Muscle of back (tissue), 11 donors: ENCODE results near the gene THYN1. TPM values are rescaled to one million over a fixed set of nuclear protein-coding genes. Genes with fewer than 3 reads are reported as not detected.
A peak's percentile ranks its signal among the peaks of the same experiment; 100 is the strongest.
"Not testable (repeated sequence)": the region's sequence is repeated elsewhere in the genome, so short reads cannot be mapped to it uniquely, and the experiment has no call there.

Experiments used
- DNase-seq, 3 donors: peaks; one replicate each; pipeline versions ENCODE4 v3.0.0 to v3.0.0-alpha.2; 2013
- polyA plus RNA-seq, 10 donors: library from polyadenylated mRNA; unstranded; fragments of 120-200 nt; gene quantifications; one replicate each; pipeline ENCODE4 v1.2.1, GENCODE V29; 2013; ENCODE audit not compliant: insufficient read length in 10 of 10

Gene THYN1
- polyA plus RNA-seq, 10 donors = 30.3 to 37.3 (median 33.1) TPM

GRCh38 chr11:134276396-134277182, 23.4 kb upstream of the THYN1 start:
- no peak for DNase-seq

DNA sequence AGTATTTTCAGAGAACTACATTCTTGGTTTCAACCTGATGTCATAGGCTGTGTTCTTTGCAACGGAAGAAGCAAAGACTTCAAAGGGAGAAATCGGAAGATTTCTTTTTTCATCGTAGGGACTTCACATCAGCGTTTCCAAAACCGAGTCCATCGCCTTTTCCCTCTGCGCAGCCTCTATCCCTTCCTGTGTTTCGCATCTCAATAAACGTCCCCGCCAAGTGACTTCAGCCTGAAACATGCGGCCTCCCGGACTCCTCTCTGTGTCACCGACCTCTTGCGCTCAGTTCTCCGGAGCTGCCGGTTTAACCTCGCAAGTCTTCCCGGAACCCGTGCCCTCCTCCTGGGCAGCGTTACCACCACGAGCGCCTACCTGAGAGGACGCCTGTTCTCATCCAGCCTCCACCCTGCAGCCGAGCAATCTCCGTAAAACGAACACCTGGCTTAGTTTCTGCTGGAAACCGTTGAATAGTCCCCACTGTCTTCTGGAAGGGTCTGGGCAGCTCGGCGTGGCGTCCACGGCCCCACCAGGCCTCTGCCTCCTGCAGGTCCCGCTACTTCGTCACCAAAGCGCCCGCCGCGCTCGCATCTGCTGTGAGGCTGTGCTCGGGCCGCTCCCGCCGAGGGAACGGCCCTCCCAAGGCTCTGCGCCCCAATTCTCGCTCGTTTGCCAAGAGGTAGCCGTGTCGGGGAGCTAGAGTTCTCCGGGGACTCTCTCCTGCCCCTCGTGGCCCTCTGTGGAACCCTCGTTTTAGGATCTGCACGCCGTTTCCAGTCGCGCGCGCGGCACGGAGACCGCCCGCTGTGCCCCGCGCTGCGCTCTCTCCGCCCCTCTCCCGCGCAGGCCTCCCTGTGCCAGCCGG, 22.6 kb upstream of the THYN1 start, which contains the start of gene GLB1L3:
Gene GLB1L3 (plus strand): TSS at position 846 of the 862 bp plus-strand sequence. CDS start 362 bp downstream, outside the sequence.
- peak in 1 of 3 donors; percentile 47 for DNase-seq

GRCh38 chr11:134275188-134275533, 22.0 kb upstream of the THYN1 start:
- no peak for DNase-seq

- no peak for DNase-seq
These were observed 20.2 kb upstream of the THYN1 start for GRCh38 chr11:134273317-134273712.

DNA sequence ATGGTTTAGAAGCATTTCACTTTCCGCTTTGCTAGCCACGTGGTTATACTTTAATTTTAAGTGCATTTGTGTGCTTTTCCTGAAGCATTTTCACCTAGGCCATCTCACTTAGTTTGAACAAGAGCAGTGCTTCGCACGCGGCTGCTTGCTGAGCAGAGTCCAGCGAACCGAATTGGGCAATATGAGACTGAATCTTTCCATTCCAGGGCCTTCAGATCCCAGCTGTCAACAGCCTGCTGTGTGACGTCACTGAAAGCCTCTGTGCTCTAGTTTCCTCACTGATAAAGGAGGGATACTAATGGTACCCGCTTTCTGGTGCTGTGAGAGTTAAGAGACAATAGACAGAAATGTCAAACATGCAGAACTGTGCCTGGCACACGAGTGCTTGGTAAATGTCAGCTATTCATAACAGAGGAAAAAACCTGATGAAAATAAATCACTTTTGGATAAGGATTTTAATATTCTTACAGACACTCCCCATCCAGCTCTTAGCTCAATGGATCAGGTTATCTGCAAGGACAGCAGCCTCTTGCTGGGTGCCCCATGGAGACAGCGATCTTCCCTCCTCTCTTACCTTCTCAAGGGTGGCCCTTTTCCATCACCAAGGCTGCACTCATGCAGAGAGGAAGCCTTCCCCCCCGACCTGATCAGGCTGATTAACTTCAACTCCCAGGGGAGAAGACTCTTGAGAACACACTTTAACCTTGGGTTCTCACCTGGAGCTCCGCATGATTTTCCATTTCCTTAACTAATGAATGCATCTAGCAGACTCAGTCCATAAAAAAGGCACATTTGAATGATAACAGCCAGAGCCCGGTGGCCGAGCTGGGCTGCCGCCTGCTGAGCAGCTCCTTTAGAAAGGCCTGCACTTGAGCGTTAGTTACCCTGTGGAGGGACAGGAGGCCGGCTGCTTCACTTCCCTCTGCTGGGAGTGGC, 19.5 kb upstream of the THYN1 start:
- DNase-seq = no peak

- no peak for DNase-seq
These were observed 18.8 kb upstream of the THYN1 start for GRCh38 chr11:134271978-134272377.

- no peak for DNase-seq
These were observed 17.1 kb upstream of the THYN1 start for GRCh38 chr11:134270250-134270714.

DNA sequence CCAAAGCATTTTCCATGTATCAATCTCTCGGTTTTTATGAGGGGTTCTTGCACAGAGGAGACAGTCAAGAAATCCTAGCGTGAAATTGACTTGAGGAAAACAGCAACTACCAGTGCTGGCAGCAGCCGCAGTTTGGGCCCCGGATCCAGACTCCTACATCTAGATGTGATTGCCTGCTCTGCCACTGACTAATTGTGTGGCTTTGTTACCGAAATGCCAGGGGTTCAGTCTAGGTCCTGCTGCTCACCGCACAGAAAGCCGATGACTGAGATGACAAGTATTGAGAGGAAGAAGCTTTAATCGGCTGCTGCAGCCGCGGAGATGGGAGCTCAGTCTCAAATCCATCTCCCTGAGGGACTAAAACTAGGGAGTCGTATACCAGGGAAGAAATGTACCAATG, 14.8 kb upstream of the THYN1 start:
- no peak for DNase-seq

GRCh38 chr11:134267461-134267860, 14.3 kb upstream of the THYN1 start:
- no peak for DNase-seq

GRCh38 chr11:134266841-134267251, 13.7 kb upstream of the THYN1 start:
- peak in 1 of 3 donors; percentile 24 for DNase-seq

DNA sequence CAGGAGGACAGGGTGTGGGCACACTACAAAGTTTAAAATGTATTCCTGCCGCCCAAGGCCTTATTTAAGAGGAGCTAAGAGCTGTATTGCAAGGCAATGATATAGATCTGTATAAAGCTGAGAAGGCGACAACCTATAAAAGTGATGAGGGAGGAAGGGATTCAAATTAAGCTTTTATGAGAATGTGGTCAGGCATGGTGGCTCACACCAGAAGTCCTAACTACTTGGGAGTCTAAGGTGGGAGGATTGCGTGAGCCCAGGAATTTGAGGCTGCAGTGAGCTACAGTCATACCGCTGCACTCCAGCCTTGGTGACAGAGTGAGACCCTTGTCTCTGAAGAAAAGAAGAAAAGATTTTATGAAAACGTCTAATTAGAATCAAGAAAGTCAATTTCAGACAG, 13.3 kb upstream of the THYN1 start:
- DNase-seq = no peak

DNA sequence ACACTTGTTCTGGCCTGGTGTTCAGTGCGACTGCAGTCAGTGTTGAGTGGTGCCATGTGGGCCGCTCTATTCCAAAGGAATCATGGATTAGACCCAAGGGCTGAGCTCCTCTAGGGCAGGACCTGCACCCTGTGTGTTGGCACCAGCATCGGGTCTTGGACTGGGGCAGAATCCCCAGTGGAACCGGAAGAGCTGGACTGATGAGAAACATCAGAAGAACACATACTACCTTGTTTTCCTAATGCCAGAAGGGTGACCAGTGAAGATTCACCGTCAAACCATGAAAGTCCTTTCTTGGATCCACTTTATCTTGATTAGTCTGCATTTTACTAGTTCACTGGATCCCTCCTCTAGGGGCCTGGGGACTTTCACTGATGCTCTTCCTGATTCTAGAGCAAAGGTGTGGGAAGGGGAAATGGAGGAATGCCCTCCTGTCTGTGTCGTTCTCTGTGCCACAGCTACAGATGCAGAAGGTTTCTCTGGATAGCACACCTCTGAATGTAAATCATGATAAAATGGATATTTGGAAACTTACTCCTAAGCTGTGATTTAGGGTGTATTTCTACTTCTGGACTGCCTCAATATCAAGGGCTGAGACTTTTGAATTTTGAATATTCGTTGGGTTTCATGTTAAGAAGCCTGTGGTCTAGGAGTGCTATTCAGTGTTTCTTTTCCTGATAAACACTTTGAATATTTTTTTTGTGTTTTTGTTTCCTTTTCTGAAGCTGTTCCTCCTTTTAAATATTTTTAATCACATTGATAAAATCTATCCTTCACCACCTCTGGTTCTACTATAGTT, 12.0 kb upstream of the THYN1 start:
- no peak for DNase-seq

DNA sequence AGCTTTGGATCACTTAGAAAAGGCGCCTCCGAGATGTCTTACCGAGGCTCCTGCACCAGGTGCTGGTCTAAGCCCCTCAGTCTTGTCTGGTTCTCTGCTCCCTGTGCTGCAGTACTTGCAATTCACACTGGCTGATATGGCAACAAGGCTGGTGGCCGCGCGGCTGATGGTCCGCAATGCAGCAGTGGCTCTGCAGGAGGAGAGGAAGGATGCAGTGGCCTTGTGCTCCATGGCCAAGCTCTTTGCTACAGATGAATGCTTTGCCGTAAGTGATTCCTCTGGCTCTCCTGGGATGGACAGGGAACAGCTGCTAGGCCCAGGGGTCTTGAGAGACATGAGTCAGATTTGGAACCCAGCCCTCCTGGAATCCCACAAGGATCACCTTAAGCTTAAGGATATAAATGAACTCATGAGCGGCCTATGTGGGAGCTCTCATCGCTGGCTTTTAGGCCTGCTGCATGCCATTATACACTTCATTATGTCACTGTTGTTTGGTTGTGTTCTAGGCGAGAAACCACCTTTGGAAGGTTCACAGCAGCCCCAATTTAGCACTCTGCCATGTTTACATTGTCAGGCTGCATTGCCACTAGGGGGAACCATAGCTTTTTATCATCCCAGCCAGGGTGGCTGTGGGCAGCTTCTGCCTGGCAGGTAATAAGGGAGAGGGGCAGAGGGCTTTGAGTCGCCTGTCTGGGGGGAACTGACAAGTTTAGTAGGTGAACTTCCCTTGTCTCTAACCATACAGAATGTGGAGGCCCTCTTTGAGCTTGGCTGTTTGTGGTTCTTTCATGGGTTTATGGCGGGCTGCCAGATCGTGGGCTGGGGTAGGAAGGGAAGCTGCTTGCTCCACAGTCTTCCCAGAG, 8.7 kb upstream of the THYN1 start:
- DNase-seq = peak in 1 of 3 donors; percentile 23

GRCh38 chr11:134260983-134261382, 7.8 kb upstream of the THYN1 start:
- no peak for DNase-seq

DNA sequence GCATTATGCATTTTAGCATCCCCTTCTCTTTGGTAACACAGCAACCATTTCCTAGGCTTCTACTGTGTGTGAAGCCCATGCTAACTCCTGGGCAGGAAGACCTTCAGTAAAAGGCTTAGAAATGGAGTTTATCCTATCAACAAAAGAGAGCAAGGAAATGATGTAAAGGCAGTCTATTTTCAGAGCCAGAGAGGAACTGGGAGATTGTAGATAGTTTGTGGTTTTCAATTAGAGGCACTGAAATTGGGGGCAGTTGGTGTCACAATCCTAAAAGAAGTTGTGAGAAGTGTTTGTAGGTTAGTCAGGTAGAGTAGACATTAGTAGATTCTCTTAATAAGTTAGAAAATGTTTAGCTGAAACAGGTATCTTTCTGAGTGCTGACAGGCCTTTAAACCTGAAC, 7.4 kb upstream of the THYN1 start:
- DNase-seq = no peak

- DNase-seq = no peak
These were observed 5.4 kb upstream of the THYN1 start for GRCh38 chr11:134258577-134258976.

DNA sequence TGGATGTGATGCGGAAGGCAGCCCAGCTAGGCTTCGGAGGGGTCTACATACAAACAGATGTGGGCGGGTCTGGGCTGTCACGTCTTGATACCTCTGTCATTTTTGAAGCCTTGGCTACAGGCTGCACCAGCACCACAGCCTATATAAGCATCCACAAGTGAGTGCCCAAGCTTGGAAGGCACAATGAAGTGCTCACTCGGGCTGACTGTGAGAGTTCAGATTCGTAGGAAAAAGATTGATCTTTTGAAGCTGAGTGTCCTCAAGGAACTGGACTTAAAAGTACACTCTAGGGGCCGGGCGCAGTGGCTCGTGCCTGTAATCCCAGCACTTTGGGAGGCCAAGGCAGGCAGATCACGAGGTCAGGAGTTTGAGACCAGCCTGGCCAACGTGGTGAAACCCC, 3.9 kb upstream of the THYN1 start:
- no peak for DNase-seq

DNA sequence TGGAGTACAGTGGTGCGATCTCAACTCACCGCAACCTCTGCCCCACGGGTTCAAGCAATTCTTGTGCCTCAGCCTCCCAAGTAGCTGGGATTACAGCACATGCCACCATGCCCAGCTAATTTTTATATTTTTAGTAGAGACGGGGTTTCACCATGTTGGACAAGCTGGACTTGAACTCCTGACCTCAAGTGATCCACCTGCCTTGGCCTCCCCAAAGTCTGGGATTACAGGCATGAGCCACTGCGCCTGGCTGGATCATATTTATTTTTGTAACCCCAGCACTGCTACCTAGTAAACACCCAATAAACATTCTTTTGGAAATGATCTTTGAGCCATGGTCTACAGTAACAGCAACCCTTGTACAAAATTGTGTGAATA, 2.0 kb upstream of the THYN1 start:
- DNase-seq = not testable (repeated sequence)

DNA sequence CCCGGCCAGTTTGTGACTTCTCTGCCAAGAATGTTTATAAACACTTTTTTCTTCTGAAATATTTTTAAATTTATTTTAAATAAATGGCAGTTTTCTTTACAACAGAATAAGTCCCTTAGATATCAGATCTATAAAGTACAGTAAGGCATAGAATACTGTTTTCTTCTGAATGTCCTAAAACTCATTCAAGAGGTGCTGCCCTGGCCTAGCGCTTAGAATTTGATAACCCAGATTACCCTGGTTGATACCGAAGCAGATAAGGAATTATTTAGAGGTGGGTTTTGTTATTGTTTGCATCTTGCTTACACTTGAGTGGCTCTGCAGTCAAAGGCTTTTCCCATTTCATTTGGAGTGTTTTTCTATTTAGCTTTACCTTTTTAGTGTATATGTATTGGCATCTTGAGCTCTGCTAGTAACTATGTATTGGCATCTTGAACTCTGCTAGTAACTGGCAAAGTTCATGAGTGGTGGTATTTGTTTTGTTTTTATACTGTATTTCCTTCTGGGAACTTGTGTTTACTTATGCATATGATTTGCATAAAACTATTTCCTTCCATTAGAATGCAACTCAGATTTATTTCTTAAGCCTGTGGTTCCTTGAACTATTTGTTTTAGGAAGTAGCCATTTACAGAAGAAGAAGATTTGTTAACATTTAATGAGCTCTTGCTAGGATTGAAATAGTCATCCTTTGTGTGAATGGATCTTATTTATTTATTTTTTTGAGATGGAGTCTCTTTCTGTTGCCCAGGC, 1.5 kb upstream of the THYN1 start:
- no peak for DNase-seq
